Measurements from ENCODE around the gene MTFMT.
"Not testable (repeated sequence)": the region's sequence is repeated elsewhere in the genome, so short reads cannot be mapped to it uniquely, and the experiment has no call there.

The MTFMT gene

DNA sequence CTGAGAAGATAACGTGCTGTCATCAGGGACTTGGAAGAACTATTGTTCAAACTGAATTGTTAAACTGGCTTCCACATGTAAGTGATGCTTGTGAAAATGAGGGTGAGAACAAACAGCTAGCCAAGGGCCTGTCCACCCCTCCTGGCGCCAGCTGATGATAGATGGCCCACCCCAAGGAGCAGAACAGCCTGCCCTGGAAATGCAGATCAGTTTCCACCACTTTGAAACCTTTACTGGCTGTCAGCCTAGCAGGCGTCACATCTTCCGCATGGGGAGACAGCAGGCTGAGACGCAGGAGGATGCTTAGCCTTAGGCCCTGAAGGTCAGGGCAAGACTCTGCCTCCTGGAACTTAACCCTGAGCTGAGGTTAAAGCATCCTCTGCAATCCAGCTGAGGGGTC lies 9.4 kb upstream of the MTFMT start:
- DNase-seq (ENCODE audit: low spot score): no peak

DNA sequence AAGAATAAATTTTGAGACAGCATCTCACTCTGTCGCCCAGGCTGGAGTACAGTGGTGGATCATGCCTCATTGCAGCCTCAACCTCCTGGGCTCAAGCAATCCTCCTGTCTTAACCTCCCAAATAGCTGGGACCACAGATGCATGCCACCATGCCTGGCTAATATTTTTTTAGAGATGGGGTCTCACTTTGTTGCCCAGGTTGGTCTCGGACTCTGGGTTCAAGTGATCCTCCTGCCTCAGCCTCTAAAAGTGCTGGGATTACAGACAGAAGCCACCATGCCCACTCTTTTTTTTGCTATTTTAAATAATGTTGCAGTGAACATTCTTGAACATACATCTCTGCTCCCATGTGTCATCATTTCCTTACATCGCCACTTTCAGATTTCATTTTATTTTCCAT lies 9.0 kb upstream of the MTFMT start:
- DNase-seq (ENCODE audit: low spot score): no peak

DNA sequence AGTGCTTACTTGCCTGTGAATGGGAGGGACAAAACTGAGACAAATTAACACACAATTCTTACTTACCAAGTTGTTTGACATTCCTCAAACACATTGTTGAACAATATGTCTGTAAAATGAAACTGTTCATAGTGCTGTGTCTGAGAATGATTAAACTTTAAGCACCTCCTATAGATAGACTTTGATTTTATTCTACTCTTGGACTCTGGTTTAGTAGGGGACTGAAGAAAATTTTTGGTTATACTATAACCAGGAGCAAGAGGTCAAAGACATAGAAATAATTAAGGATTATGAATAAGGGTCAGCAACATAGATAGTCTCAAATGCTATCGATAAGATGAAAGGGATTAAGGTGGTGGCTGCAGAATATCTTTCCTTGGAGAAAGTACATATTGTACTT lies 7.9 kb upstream of the MTFMT start:
- no peak for DNase-seq (ENCODE audit: low spot score)

DNA sequence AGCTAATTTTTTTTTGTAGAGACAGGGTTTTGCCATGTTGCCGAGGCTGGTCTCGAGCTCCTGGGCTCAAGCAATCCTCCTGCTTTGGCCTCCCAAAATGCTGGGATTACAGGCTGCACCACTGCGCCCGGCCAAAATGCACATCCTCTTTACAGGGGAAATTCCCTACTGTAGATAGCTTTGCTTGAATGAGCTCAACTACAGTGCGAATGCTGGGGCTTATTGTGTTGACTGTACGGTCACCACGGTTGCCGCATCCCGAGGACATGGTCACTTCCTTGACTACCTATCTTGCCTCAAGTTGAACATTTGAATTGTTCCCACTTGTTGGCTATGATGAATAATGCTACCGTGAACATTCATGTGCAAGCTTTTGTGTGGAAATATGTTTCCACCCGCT lies 5.3 kb upstream of the MTFMT start:
- no peak for DNase-seq (ENCODE audit: low spot score)

DNA sequence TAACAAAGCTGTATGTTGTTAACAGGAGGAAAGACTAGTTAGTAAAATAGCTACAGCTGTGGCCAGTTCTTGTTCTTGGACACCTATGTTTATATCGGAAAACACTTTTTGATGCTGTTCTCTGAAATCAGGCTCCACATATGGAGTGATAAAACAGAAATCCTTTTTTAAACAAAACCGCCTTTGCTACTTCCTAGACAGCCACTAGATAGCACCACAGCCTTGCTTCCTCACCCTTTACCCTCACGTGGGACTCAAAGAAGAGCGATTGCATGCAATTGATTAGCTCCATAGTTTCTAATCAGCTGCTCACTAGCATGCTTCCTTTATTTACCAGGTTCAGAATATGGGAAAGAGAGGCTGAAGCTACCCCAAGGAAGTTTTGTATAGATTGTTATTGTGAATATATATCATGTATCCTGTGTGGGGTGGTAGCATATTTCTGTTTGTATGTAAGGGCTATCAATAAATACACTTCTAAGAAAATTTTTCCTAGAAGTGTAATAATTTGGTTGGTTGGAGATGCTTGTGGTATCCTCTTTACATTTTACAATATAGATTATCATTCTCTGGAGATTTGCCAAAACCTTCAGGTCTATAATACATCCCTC lies 4.3 kb upstream of the MTFMT start:
- DNase-seq (ENCODE audit: low spot score): peak; percentile 58

DNA sequence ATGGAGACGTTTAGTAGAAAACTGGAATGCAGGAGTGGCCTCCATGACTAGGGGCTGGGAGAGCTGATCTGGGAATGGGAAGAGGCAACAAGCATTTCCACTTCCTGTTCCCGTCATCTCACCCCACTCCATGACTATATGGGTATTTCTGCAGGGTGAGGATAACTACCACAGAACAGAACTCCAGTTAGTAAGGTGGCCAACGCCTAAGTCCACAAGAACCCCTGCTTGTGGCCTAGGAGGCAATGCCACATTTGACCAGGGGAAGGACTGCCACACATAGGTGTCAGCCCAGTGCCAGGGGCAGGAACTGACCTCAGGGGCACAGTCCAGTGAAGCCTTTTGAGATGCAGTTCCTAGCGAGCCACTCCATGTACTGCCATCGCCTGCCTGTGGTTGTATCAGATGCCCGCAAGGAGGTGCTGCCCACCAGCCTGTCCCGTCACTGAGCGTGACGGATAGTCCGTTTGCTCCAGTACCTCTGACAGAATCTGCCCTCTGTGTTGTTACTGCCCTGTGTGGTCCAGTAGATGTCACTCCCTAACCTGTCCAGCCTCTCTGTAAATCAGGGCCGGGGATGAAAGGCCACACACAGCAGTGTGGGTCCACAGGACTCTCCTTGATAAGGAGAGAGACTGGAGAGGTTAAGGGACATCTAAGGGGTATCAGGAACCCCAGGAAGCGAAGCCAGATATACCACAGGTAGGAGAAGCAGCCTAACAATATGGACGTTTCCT lies 3.5 kb upstream of the MTFMT start:
- DNase-seq (ENCODE audit: low spot score): peak; percentile 84

DNA sequence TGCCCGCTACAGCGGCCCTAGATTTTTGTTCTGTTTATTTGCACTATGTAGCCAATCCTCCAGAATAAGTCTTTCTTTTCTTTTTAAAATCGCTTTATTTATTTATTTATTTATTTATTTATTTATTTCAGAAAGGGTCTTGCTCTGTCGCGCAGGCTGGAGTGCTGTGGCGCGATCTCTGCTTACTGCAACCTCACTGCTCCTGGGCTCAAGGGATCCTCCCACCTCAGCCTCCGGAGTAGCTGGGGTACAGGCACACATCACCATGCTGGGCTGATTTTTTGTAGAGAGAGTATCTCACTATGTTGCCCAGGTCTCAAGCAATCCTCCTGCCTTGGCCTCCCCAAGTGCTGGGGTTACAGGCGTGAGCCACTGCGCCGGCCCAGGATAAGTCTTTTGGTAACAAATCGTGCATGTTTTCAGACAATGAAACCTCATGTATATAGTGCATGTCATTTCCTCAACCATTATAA lies 333 bp upstream of the MTFMT start:
- DNase-seq (ENCODE audit: low spot score): no peak

DNA sequence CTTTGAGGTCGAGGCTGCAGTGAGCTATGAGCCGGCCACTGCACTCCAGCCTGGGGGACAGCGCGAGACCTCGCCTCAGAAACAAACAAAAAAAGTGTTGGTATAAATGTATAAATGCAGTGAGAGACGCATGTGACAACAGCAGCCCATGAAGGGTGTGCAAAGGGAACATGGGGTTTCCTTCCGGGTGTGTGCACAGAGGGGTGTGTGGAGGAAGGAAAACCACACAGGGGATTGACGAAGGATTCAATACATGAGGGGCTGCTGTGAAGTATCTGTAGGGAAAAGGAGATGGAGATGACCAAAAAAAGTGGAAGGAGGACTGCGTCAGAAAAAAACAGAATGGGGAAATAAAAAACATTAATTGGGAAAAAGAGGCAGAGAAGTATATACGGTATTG lies 1.1 kb downstream of the MTFMT start:
- DNase-seq (ENCODE audit: low spot score): no peak

DNA sequence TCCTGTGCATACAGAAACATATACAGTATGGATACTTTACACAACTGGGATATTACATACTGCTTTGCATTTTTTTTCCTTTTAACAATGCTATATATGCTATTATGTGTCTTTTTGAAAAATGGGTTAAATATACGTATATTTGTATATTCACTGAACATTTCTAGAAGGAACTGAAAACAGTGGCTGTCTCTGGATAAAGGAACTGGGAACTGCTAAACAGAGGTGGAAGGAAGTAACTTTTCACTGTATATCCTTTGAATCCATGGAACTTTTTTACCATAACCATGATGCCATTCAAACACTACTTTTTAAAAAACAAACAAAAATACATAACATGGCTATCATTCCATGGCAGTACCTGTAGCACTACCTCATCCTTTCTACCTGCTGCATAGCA lies 1.8 kb downstream of the MTFMT start:
- DNase-seq (ENCODE audit: low spot score): no peak

DNA sequence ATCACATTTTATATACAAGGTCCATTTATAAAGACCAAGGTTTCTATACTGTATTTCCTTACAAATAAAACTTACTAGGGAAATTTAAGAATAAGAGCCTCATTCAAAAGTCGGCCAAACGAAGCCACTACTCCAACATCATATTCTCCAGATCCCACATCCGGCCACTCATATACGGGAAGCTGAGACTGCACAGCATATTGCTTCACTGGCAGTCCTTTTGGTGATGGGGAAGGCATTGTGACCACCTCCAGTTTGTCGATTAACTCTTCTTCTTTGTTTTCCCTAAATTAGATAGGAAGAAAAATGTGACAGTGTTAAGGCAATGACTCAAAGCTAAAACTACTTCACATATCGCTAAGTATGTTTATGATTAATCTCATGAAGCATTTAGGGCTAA lies 2.7 kb downstream of the MTFMT start:
- no peak for DNase-seq (ENCODE audit: low spot score)

DNA sequence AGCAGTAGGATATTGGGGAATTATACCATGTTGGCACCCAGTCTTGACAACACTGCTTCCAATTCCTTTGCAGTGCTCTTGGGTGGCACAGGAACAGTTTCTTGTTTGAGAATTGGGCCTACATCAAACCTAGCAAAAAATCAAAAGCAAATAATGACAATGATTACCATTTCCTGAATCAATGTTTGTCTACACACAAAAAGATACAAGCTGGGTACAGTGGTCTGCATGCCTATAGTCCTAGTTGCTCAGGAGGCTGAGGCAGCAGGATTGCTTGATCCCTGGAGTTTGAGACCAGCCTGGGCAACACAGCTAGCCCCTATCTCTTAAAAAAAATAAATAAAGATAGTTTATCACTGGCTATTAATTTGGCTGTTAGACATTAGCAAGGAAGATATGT lies 8.0 kb downstream of the MTFMT start:
- no peak for DNase-seq (ENCODE audit: low spot score)

DNA sequence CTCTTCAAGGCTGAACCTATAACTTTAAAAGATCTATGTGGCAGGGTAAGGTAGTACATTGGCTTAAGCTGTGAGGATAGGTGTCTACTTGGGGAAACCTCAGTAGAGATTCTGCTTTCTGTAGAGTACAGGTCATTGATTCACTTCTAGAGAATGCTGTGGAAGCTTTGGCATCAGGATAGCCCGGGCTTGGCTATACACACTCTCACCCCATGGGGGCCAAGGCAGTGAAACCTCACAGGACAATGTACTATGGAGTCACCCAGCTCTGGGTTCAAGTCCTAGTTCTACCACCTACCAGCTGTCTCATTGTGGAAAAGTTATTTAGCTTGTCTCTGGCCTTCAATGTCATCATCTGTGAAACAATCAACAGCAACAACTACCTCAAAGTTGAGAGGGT lies 9.0 kb downstream of the MTFMT start:
- no peak for DNase-seq (ENCODE audit: low spot score)

DNA sequence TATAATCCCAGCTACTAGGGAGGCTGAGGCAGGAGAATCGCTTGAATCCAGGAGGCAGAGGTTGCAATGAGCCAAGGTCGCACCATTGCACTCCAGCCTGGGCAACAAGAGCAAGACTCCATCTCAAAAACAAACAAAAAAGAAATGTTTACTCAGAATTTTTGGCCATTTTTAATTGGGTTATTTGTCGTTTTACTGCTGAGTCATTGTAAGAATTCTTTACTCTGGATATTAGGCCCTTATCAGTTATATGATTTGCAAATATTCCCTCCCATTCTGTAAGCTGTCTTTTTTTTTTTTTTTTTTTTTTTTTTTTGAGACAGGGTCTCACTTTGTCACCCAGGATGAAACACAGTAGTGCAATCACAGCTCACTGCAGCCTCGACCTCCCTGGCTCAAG lies 18.2 kb downstream of the MTFMT start:
- not testable (repeated sequence) for DNase-seq (ENCODE audit: low spot score)

DNA sequence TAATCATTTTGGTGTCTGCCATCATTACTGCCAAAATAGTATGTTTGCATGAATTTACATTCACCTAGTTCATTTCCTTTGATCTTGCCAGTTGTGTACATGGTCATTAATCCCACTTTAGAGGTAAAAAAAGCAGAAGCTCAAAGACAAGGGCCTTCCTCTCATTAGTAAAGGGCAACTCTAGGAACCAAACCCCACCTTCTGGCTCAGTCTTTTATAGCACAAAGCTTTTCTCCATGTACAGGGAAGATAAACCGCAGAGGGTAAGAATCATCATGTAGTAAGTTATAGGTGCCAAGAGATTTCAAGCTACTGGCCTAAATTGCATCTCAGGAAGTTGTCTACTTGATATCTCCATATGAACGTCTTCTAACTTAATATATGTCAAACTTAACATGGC lies 20.5 kb downstream of the MTFMT start:
- DNase-seq (ENCODE audit: low spot score): no peak

DNA sequence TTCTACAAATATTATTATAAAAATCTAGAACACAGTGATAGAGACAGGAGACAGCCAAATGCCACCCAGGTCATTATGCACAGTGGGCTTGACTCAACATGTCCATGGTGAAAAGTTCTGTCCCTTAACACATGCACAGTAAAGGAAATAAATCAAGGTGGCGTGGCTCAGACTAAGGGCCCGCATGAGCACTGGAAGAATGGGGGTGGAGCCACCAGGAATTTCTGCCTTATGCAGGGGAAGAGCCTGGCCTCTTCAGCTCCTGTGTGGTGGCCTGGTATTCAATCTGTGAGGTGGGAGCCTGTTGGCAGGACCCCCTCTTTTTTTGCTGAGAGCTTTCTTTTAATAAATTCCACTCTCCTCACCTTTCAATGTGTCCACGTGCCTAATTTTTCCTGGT lies 22.6 kb downstream of the MTFMT start:
- no peak for DNase-seq (ENCODE audit: low spot score)

DNA sequence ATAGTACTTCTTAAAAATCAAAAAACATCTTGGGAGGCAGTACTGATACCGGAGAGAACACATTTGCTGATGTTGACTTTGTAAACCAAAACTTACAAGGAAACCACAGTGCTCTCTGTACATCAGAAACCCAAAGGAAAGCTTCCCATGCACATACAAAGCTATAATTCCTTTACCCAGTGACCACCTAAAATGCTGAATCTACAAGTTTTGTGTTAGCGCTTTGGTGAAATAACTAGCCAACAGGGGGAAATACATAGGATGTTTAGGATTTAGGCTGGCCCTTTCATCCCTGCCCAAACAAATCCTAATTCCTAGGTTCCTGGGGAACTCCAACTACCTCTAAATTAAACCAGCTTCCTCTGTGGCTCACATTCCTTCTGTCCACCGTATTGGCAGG lies 24.4 kb downstream of the MTFMT start:
- DNase-seq (ENCODE audit: low spot score): no peak

DNA sequence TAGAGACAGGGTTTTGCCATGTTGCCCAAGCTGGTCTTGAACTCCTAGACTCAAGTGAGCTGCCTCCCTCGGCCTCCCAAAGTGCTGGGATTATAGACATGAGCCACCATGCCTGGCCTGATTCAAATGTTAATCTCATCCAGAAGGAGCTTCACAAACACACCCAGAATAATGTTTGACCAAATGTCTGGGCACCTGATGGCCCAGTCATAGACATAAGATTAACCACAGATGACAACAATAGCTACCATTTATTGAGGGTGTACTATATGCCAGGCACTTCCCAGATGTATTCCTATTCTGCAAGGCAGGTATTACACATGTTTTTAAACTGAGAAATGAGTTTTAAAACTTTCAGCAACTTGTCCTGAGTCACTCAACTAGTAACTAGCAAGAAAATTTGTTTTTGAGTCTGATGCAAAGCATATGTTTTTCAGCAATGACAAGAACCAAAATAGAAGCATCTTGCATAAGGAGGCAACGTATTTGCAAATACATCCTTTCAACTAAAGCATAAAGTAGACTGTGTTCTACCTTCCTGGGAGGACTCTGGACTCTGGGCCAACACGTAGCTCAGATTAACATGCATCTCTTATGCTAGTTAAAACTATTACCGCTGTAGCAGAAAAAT lies 31.6 kb downstream of the MTFMT start:
- no peak for DNase-seq (ENCODE audit: low spot score)

DNA sequence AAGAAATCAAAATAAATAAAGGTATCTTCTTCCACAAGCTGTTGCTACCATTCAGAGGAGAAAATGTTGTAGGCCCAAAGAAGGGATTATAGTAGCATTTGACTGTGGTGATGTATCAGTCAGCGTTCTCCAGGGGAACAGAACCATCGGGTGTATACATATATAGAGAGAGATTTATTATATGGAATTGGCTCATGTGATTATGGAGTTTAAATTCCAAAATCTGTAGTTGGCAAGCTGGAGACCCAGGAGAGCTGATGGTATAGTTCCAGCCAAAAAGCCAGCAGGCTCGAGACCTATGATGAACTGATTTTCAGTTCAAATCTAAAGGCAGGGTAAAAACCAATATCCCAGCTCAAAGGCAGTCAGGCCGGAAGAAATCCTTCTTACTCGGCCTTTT lies 32.4 kb downstream of the MTFMT start:
- DNase-seq (ENCODE audit: low spot score): no peak

DNA sequence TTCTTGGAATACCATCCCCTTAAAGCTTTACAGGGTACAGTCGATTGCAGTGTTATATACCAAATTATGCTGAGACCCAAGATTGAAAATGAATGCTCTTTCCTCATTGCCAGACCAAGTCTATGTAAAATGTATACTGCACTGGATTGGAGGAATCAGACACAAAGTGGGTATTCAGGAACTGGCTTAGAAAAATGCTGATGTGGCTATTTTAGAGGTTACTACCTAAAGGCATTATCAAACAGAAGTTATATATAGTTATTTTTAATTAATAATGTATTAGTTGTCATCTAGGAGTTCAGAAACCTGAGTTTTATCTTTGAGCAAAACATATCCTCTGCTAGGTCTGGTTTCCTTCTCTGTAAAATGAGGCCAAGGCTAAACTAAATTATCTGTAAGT lies 36.1 kb downstream of the MTFMT start:
- no peak for DNase-seq (ENCODE audit: low spot score)

DNA sequence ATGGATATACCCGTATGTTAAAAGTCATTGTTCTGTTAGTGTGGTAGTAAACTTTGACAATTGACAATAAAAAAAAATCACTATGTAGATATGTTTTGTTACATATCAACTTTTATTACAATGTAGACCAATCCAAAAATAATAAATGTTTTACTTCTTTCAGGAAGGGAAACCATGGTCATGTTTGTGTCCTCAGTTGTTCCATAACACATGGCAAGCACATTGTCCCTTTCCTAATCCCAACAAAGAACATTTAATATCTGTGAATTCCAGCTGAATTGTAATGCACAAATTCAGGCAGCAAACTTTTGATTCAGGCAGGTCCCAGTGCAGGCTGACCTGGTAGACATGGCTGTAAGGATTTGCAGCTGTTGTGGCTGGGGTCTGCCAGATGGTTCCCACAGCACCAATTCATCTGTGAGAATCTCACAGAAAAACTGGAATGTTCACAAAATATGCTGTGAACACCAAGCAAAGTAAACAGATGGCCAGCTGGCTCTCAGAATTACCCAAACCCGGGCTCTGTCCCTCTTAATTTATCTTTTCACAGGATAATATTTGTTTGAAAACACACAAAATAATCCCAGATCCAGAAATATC lies 37.8 kb downstream of the MTFMT start:
- no peak for DNase-seq (ENCODE audit: low spot score)

DNA sequence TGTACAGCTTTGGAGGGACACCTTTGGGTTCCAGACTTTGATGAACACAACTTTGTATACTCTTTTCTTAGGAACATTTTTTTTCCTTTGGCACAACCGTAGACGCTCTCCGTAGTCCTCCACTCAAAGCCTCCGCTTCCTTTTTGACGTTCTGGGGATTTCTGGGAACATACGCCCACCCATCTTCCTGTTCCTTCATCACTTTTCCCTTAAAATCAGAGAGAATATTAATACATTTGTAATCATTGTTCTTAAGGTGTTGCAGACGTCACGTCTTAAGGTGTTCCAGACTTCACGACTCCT lies 39.3 kb downstream of the MTFMT start:
- no peak for DNase-seq (ENCODE audit: low spot score)

DNA sequence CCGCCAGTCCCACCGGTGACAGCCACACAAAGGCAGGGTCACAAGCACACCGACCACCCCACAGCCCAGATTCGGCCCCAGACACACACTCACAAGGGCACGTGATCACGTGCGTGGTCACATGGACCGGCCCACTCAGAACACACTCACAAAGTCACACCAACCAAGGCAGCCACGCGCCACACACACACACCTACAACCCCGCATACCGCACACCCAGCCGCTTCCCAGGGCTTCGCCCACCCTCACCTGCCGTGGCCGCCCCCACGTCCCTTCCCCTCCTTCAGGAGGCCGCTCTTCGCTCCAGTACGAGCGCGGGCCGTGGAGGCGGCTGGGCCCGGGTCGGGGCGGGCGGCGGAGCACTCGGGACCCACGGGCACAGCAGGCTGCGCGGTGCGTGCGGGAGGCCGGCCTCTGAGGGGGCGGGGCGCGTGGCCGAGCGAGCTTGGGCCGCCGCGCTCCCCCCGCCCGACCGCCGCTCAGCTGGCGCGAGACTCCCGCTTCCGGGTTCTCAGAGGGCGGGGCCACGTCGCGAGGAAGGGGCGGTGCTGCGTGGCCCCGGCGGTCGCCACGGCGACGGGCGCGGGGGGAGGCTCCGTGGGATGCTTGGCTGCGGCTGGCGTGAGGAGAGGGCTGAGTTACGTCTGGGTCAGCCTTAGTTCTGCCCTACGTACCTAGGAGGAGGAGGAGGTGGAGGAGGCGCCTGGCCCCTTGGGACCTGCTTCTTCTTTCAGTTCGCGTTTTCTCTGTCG lies 39.8 kb downstream of the MTFMT start, which contains the start of gene SPG21:
Gene SPG21 (minus strand): TSS at position 499 of the 752 bp plus-strand sequence. CDS start 6,345 bp downstream, outside the sequence.
- peak; percentile 94 for DNase-seq (ENCODE audit: low spot score)
